Ishikawa (cell line): Measurements from ENCODE around the gene INSIG1.

Experiments used
- CEBPB ChIP-seq: IDR thresholded peaks from 2 replicates; pipeline ENCODE4 v1.6.1; 2012
- CREB1 ChIP-seq: IDR thresholded peaks from 2 replicates; pipeline ENCODE4 v1.6.1; 2012; ENCODE audit warnings: low read depth
- EGR1 ChIP-seq: IDR thresholded peaks from 2 replicates; pipeline ENCODE4 v1.6.1; 2012
- EP300 ChIP-seq: IDR thresholded peaks from 2 replicates; pipeline ENCODE4 v1.6.1; 2012; ENCODE audit warnings: borderline replicate concordance
- FOXM1 ChIP-seq: IDR thresholded peaks from 2 replicates; pipeline ENCODE4 v1.6.1; 2012; ENCODE audit warnings: low read depth, borderline replicate concordance
- NFIC ChIP-seq: IDR thresholded peaks from 2 replicates; pipeline ENCODE4 v1.6.1; 2012
- RAD21 ChIP-seq: IDR thresholded peaks from 2 replicates; pipeline ENCODE4 v1.6.1; 2012; ENCODE audit warnings: low read depth
- REST ChIP-seq: IDR thresholded peaks from 2 replicates; pipeline ENCODE4 v1.6.1; 2012; ENCODE audit warnings: low read depth, mild to moderate bottlenecking
- TAF1 ChIP-seq: IDR thresholded peaks from 2 replicates; pipeline ENCODE4 v1.6.1; 2012; ENCODE audit warnings: low read depth, mild to moderate bottlenecking
- TCF12 ChIP-seq: IDR thresholded peaks from 2 replicates; pipeline ENCODE4 v1.6.1; 2012; ENCODE audit warnings: low read depth
- TEAD4 ChIP-seq: IDR thresholded peaks from 2 replicates; pipeline ENCODE4 v1.6.1; 2012
- YY1 ChIP-seq: IDR thresholded peaks from 2 replicates; pipeline ENCODE4 v1.6.1; 2012; ENCODE audit warnings: low read depth
- ZBTB7A ChIP-seq: IDR thresholded peaks from 2 replicates; pipeline ENCODE4 v1.6.1; 2012; ENCODE audit warnings: low read depth
- TF ChIP-seq, protein P1 (sequence below): IDR thresholded peaks from 2 replicates; pipeline ENCODE4 v1.6.1; 2012
- TF ChIP-seq, protein P2 (sequence below): IDR thresholded peaks from 2 replicates; pipeline ENCODE4 v1.6.1; 2012

Gene INSIG1

GRCh38 chr7:155261031-155261985, 36.4 kb upstream of the INSIG1 start:
- TF ChIP-seq, protein P1, sequence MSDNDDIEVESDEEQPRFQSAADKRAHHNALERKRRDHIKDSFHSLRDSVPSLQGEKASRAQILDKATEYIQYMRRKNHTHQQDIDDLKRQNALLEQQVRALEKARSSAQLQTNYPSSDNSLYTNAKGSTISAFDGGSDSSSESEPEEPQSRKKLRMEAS, result no peak
- TF ChIP-seq, protein P2, sequence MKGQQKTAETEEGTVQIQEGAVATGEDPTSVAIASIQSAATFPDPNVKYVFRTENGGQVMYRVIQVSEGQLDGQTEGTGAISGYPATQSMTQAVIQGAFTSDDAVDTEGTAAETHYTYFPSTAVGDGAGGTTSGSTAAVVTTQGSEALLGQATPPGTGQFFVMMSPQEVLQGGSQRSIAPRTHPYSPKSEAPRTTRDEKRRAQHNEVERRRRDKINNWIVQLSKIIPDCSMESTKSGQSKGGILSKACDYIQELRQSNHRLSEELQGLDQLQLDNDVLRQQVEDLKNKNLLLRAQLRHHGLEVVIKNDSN, result no peak
- no peak for TF ChIP-seq RAD21
- no peak for TF ChIP-seq ZBTB7A
- TF ChIP-seq EGR1, result no peak
- TF ChIP-seq EP300, result no peak
- TF ChIP-seq CREB1, result no peak

DNA sequence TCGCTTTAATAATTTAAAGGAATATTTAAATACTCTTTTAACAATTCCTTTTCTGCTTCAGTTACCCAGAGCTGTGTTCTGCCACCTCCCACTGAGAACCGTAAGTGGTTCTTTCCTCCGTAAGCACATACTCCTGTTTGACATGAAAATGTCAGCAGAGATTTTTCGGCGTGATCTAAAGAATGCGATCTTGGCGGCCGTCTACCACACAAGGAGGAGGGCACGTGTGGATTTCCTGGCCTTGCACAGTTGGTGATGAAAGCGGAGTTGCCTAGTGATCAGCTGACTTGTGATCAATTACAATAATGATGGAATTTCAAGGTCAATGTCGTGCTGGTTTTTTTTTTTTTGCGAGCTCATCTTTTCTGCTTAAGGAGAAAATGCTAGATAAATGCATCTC, 35.6 kb upstream of the INSIG1 start:
- TF ChIP-seq TEAD4 (no peak), RAD21 (no peak), TCF12 (no peak), NFIC (no peak), FOXM1 (no peak), YY1 (no peak), CEBPB (no peak), TAF1 (no peak), REST (no peak), EGR1 (no peak), ZBTB7A (no peak), EP300 (no peak), CREB1 (no peak)
- TF ChIP-seq, protein P1, result no peak
- TF ChIP-seq, protein P2, result no peak

GRCh38 chr7:155263051-155263450, 34.6 kb upstream of the INSIG1 start:
- no peak for TF ChIP-seq ZBTB7A
- no peak for TF ChIP-seq TEAD4
- no peak for TF ChIP-seq RAD21
- no peak for TF ChIP-seq EP300

DNA sequence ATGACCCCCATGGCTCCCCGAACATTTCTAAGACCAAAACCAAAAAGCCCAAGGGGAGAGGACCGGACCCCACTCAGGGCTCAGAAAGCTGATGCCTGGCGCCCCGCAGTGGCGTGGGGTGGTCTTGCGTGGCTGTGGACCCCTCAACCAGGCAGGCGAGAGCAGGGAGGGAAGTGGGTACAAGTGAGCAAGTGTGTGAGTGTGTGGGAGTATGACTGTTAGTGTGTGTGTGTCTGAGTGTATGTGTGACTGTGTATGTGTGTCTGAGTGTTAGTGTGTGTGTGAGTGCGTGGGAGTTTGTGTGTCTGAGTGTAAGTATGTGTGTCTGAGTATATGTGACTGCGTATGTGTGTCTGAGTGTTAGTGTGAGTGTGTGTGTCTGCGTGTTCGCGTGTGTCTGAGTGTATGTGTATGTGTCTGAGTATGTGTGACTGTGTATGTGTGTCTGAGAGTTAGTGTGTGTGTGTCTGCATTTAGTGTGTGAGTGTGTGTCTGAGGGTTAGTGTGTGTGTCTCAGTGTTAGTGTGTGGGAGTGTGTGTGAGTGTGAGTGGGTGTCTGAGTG, 34.0 kb upstream of the INSIG1 start:
- TF ChIP-seq RAD21 (no peak), YY1 (no peak), TCF12 (no peak), TAF1 (no peak), TEAD4 (no peak), FOXM1 (no peak), EGR1 (no peak), CREB1 (no peak), CEBPB (no peak)
- TF ChIP-seq, protein P1, result no peak

GRCh38 chr7:155265144-155265543, 32.5 kb upstream of the INSIG1 start:
- no peak for TF ChIP-seq FOXM1
- TF ChIP-seq, protein P1, result no peak
- TF ChIP-seq ZBTB7A, result no peak
- TF ChIP-seq NFIC, result no peak
- no peak for TF ChIP-seq RAD21
- no peak for TF ChIP-seq EGR1
- no peak for TF ChIP-seq CREB1

- TF ChIP-seq REST (no peak), TCF12 (no peak), EGR1 (no peak), CEBPB (no peak), TAF1 (no peak)
Observed at GRCh38 chr7:155265961-155266360, 31.7 kb upstream of the INSIG1 start.
